Measurements from ENCODE around the gene MTARC2.

The MTARC2 gene

DNA sequence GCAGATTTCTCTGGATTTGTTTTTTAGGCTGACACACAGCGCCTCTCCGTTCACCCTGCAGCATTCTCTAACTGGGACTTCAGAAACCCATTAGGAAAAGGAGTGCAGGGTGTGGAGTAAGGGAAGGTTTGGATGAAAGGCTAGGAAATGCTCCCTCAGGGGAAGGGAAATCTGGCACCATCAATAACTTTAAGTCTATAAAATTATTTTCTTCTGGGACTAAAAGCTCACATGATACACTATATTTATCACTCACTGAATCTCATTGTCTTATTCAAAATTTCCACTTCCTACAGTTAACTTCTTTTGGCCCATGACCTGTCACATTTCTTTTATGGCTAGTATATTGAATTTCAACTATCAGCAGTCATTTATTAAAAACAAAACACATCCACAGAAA is 85.3 kb downstream of the MTARC2 start:
- DNase-seq, result no peak
